ENCODE data around the gene MESP1.
A peak's percentile ranks its signal among the peaks of the same experiment; 100 is the strongest.

The MESP1 gene

GRCh38 chr15:89781055-89781454 lies 30.0 kb upstream of the MESP1 start:
- no peak for DNase-seq (ENCODE audit: low read depth)

- DNase-seq (ENCODE audit: low read depth) = no peak
These were observed 29.6 kb upstream of the MESP1 start for GRCh38 chr15:89780601-89781000.

GRCh38 chr15:89778861-89779260 lies 27.8 kb upstream of the MESP1 start:
- DNase-seq (ENCODE audit: low read depth) = no peak

- DNase-seq (ENCODE audit: low read depth) = no peak
These were observed 26.8 kb upstream of the MESP1 start for GRCh38 chr15:89777782-89778380.

- no peak for DNase-seq (ENCODE audit: low read depth)
These were observed 26.2 kb upstream of the MESP1 start for GRCh38 chr15:89777073-89777751.

- DNase-seq (ENCODE audit: low read depth) = no peak
These were observed 25.4 kb upstream of the MESP1 start, which contains the start of gene MESP2 for GRCh38 chr15:89776274-89777072. Gene MESP2, plus strand, starts transcription at chr15:89776332. Its CDS starts 26 bp downstream, at chr15:89776358.

GRCh38 chr15:89775815-89776214 lies 24.8 kb upstream of the MESP1 start:
- DNase-seq (ENCODE audit: low read depth) = no peak

GRCh38 chr15:89774492-89774891 lies 23.4 kb upstream of the MESP1 start:
- DNase-seq (ENCODE audit: low read depth) = no peak

- DNase-seq (ENCODE audit: low read depth) = no peak
These were observed 22.0 kb upstream of the MESP1 start for GRCh38 chr15:89772932-89773583.

- no peak for DNase-seq (ENCODE audit: low read depth)
These were observed 19.0 kb upstream of the MESP1 start for GRCh38 chr15:89770041-89770440.

GRCh38 chr15:89769366-89769765 lies 18.3 kb upstream of the MESP1 start:
- DNase-seq (ENCODE audit: low read depth) = no peak

- no peak for DNase-seq (ENCODE audit: low read depth)
These were observed 17.0 kb upstream of the MESP1 start for GRCh38 chr15:89768071-89768500.

- DNase-seq (ENCODE audit: low read depth) = no peak
These were observed 16.4 kb upstream of the MESP1 start for GRCh38 chr15:89767411-89767915.

GRCh38 chr15:89766357-89767311 lies 15.6 kb upstream of the MESP1 start:
- no peak for DNase-seq (ENCODE audit: low read depth)

GRCh38 chr15:89765694-89766093 lies 14.6 kb upstream of the MESP1 start:
- DNase-seq (ENCODE audit: low read depth) = no peak

- DNase-seq (ENCODE audit: low read depth) = no peak
These were observed 10.9 kb upstream of the MESP1 start for GRCh38 chr15:89761929-89762328.

GRCh38 chr15:89761009-89761831 lies 10.2 kb upstream of the MESP1 start:
- DNase-seq (ENCODE audit: low read depth) = no peak

GRCh38 chr15:89760303-89761008 lies 9.4 kb upstream of the MESP1 start:
- DNase-seq (ENCODE audit: low read depth) = peak; percentile 39

- no peak for DNase-seq (ENCODE audit: low read depth)
These were observed 8.8 kb upstream of the MESP1 start for GRCh38 chr15:89759835-89760234.

- DNase-seq (ENCODE audit: low read depth) = no peak
These were observed 7.9 kb upstream of the MESP1 start for GRCh38 chr15:89758981-89759380.
